Neural progenitor cell (in vitro differentiated cells): Measurements from ENCODE around the gene ST3GAL4. TPM values are rescaled to one million over a fixed set of nuclear protein-coding genes. Genes with fewer than 3 reads are reported as not detected.
A peak's percentile ranks its signal among the peaks of the same experiment; 100 is the strongest.

Experiments
- DNase-seq: peaks from one replicate; pipeline ENCODE4 v3.0.0-alpha.2; 2016; ENCODE audit warnings: low spot score
- H2AFZ ChIP-seq: fragments of 200-600 bp; sonication (generic); replicated peaks from 2 replicates; pipeline ENCODE4 v1.6.1; 2016; ENCODE audit warnings: antibody characterized with exemption
- H3F3A ChIP-seq: fragments of 200-600 bp; sonication (generic); 2 replicates; pipeline ENCODE4 v1.6.1; 2016; ENCODE audit warnings: antibody characterized with exemption, low read depth
- H3K27ac ChIP-seq: fragments of 200-600 bp; sonication (generic); 2 replicates; pipeline ENCODE4 v1.5.1; 2016; ENCODE audit warnings: mild to moderate bottlenecking
- H3K27me3 ChIP-seq: fragments of 200-600 bp; sonication (generic); 2 replicates; pipeline ENCODE4 v1.6.1; 2016; ENCODE audit warnings: mild to moderate bottlenecking, moderate library complexity
- H3K36me3 ChIP-seq: fragments of 200-600 bp; sonication (generic); 2 replicates; pipeline ENCODE4 v1.5.1; 2016
- H3K4me1 ChIP-seq: fragments of 200-600 bp; sonication (generic); 2 replicates; pipeline ENCODE4 v1.6.1; 2016; ENCODE audit warnings: mixed run types
- H3K4me2 ChIP-seq: fragments of 200-600 bp; sonication (generic); 2 replicates; pipeline ENCODE4 v1.6.1; 2016
- H3K4me3 ChIP-seq: fragments of 200-600 bp; sonication (generic); 2 replicates; pipeline ENCODE4 v1.5.1; 2016
- H3K79me2 ChIP-seq: fragments of 200-600 bp; sonication (generic); 2 replicates; pipeline ENCODE4 v1.6.1; 2016; ENCODE audit warnings: low read depth
- H3K9ac ChIP-seq: fragments of 200-600 bp; sonication (generic); 2 replicates; pipeline ENCODE4 v1.6.1; 2016
- H3K9me3 ChIP-seq: fragments of 200-600 bp; sonication (generic); 2 replicates; pipeline ENCODE4 v1.5.1; 2016; ENCODE audit warnings: low read depth
- H4K20me1 ChIP-seq: fragments of 200-600 bp; sonication (generic); 2 replicates; pipeline ENCODE4 v1.6.1; 2016; ENCODE audit warnings: low read depth
- H3K27ac Mint-ChIP-seq: 3 replicates; pipeline ENCODE4 v1.8.0; 2021; ENCODE audit warnings: mixed read lengths
- H3K27me3 Mint-ChIP-seq: 2 replicates; pipeline ENCODE4 v1.8.0; 2022; ENCODE audit warnings: low read depth, mild to moderate bottlenecking, inconsistent platforms, moderate library complexity, mixed read lengths; ENCODE audit not compliant: insufficient read depth
- H3K36me3 Mint-ChIP-seq: 3 replicates; pipeline ENCODE4 v1.8.0; 2021; ENCODE audit warnings: mixed read lengths
- H3K4me1 Mint-ChIP-seq: 3 replicates; pipeline ENCODE4 v1.8.0; 2021; ENCODE audit warnings: mixed read lengths
- H3K4me3 Mint-ChIP-seq: 3 replicates; pipeline ENCODE4 v1.8.0; 2021; ENCODE audit warnings: mild to moderate bottlenecking, moderate library complexity, mixed read lengths
- H3K9me3 Mint-ChIP-seq: 3 replicates; pipeline ENCODE4 v1.8.0; 2020; ENCODE audit warnings: mixed read lengths
- CTCF ChIP-seq: fragments of 200-600 bp; sonication (generic); IDR thresholded peaks from 2 replicates; pipeline ENCODE4 v1.5.1; 2017; ENCODE audit warnings: antibody characterized with exemption, mild to moderate bottlenecking
- EZH2 ChIP-seq: fragments of 200-600 bp; sonication (generic); IDR thresholded peaks from 2 replicates; pipeline ENCODE4 v1.6.1; 2017; ENCODE audit warnings: antibody characterized with exemption, mild to moderate bottlenecking, moderate library complexity
- EZH2phosphoT487 ChIP-seq: fragments of 200-600 bp; sonication (generic); IDR thresholded peaks from 2 replicates; pipeline ENCODE4 v1.6.1; 2017; ENCODE audit warnings: antibody characterized with exemption
- total RNA-seq: library from RNA; depleted of rRNA; stranded (reverse); fragments of >200 nt; gene quantifications from 2 replicates; pipeline ENCODE4 v1.2.3, GENCODE V29; 2015; ENCODE audit warnings: low replicate concordance

Gene ST3GAL4
- total RNA-seq, 1 donor from 2014 or later = 13.0 TPM

- no peak overlapping the region for H3K4me3 ChIP-seq
- H3K9me3 ChIP-seq = no peaks in the 10 kb centered on the region
- H3K4me1 Mint-ChIP-seq = peaks cover 2% of the 10 kb centered on the region
- peaks cover 5% of the 10 kb centered on the region for H3K27me3 Mint-ChIP-seq
- H3K4me1 ChIP-seq = peaks cover under 1% of the 10 kb centered on the region
- H3K4me3 Mint-ChIP-seq = no peak overlapping the region
- H3K27ac ChIP-seq = no peak overlapping the region
- H3K36me3 Mint-ChIP-seq = no peaks in the 10 kb centered on the region
- no peak overlapping the region for H3K4me2 ChIP-seq
- no peak overlapping the region for H2AFZ ChIP-seq
- no peak for TF ChIP-seq EZH2phosphoT487
- peaks cover 9% of the 10 kb centered on the region for H3K27me3 ChIP-seq
- no peaks in the 10 kb centered on the region for H4K20me1 ChIP-seq
- peaks cover under 1% of the 10 kb centered on the region for H3F3A ChIP-seq
- peak overlapping the region; percentile 31 for H3K27ac Mint-ChIP-seq
- no peaks in the 10 kb centered on the region for H3K9me3 Mint-ChIP-seq
- no peaks in the 10 kb centered on the region for H3K36me3 ChIP-seq
- DNase-seq = no peak
- H3K79me2 ChIP-seq = no peaks in the 10 kb centered on the region
- no peak overlapping the region for H3K9ac ChIP-seq
These were observed 65.8 kb downstream of the ST3GAL4 start for GRCh38 chr11:126421271-126421671.

- Histone ChIP-seq H3K4me2 (no peak overlapping the region), H3K36me3 (no peaks in the 10 kb centered on the region), H3K4me1 (peaks cover 5% of the 10 kb centered on the region), H4K20me1 (no peaks in the 10 kb centered on the region), H3K4me3 (no peak overlapping the region), H3K27me3 (peaks cover under 1% of the 10 kb centered on the region), H3K9me3 (no peaks in the 10 kb centered on the region), H3F3A (peaks cover 2% of the 10 kb centered on the region), H2AFZ (no peak overlapping the region), H3K79me2 (no peaks in the 10 kb centered on the region), H3K9ac (no peak overlapping the region), H3K27ac (no peak overlapping the region)
- no peak for TF ChIP-seq EZH2
- TF ChIP-seq CTCF = no peak
- TF ChIP-seq EZH2phosphoT487 = no peak
- Mint-ChIP-seq H3K36me3 (no peaks in the 10 kb centered on the region), H3K27ac (no peak overlapping the region), H3K4me3 (no peak overlapping the region), H3K9me3 (no peaks in the 10 kb centered on the region), H3K4me1 (peaks cover 8% of the 10 kb centered on the region), H3K27me3 (peaks cover 5% of the 10 kb centered on the region)
- DNase-seq = no peak
These were observed 67.0 kb downstream of the ST3GAL4 start for GRCh38 chr11:126422446-126422845.

- Mint-ChIP-seq H3K27ac (no peak overlapping the region), H3K4me1 (peaks cover 8% of the 10 kb centered on the region), H3K4me3 (no peak overlapping the region), H3K27me3 (peaks cover 5% of the 10 kb centered on the region), H3K9me3 (no peaks in the 10 kb centered on the region), H3K36me3 (no peaks in the 10 kb centered on the region)
- Histone ChIP-seq H3K4me3 (no peak overlapping the region), H3K4me2 (no peak overlapping the region), H4K20me1 (no peaks in the 10 kb centered on the region), H3K4me1 (peaks cover 8% of the 10 kb centered on the region), H3K9ac (no peak overlapping the region), H2AFZ (no peak overlapping the region), H3K79me2 (no peaks in the 10 kb centered on the region), H3K27ac (no peak overlapping the region), H3K27me3 (no peaks in the 10 kb centered on the region), H3K36me3 (no peaks in the 10 kb centered on the region), H3F3A (peaks cover 6% of the 10 kb centered on the region), H3K9me3 (no peaks in the 10 kb centered on the region)
- no peak for TF ChIP-seq EZH2phosphoT487
- TF ChIP-seq EZH2 = no peak
- no peak for TF ChIP-seq CTCF
- no peak for DNase-seq
These were observed 67.7 kb downstream of the ST3GAL4 start for GRCh38 chr11:126423154-126423553.

- Mint-ChIP-seq H3K4me1 (peaks cover 8% of the 10 kb centered on the region), H3K9me3 (no peaks in the 10 kb centered on the region), H3K36me3 (no peaks in the 10 kb centered on the region), H3K4me3 (no peak overlapping the region), H3K27ac (no peak overlapping the region), H3K27me3 (peaks cover 3% of the 10 kb centered on the region)
- Histone ChIP-seq H3K9ac (no peak overlapping the region), H3K27me3 (no peaks in the 10 kb centered on the region), H3K4me3 (no peak overlapping the region), H3K4me2 (no peak overlapping the region), H4K20me1 (no peaks in the 10 kb centered on the region), H3K4me1 (peaks cover 8% of the 10 kb centered on the region), H3F3A (peaks cover 6% of the 10 kb centered on the region), H3K79me2 (no peaks in the 10 kb centered on the region), H3K36me3 (no peaks in the 10 kb centered on the region), H3K9me3 (no peaks in the 10 kb centered on the region), H3K27ac (no peak overlapping the region), H2AFZ (no peak overlapping the region)
- TF ChIP-seq EZH2 (no peak), EZH2phosphoT487 (no peak), CTCF (no peak)
- no peak for DNase-seq
These were observed 68.3 kb downstream of the ST3GAL4 start for GRCh38 chr11:126423743-126424142.
